GM15510 (cell line): Measurements from ENCODE around the gene PON1.

Experiments used
- POLR2A ChIP-seq: IDR thresholded peaks from 3 replicates; pipeline ENCODE4 v1.6.1; 2011; ENCODE audit warnings: borderline replicate concordance; ENCODE audit not compliant: insufficient read length; ENCODE audit errors: extremely low read depth

PON1 gene

DNA sequence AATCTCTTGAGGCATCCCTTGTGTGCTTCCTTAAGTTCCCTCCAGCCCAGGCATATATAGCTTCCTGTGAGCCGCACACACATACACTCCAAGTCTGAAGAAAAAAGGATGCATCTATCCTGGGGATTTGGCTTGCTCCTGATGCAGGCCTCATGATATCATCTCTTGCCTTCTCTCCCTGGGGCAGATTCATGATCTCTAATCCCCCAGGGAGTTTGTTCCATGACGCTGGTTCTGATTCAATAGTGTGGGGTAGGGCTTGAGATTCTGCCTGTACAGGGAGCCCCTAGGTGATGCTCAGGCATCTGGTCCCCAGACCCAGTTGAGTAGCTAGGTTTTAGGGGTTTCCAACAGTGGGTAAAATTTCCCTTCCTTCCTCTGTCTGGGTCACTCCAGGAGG lies 1.5 kb downstream of the PON1 start:
- TF ChIP-seq POLR2A = no peak

DNA sequence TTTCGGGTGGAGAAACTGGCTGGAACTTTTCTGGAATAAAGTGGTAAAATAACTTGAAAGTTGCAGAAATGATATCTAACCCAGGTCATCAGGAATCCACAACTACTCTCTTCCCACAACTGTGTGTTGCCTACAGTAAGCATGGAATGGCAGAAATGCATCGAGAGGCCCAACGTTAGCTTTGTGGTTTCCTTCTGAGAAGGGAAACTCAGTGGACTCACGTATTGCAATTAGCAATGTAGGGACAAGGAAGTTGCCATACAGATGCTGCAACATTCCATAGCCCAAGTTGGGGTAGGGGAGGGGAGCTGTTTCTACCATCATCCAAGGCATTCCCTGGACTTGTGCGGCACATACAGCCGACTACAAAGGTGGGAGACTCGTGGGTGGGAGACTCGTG lies 1.9 kb downstream of the PON1 start:
- TF ChIP-seq POLR2A = no peak

DNA sequence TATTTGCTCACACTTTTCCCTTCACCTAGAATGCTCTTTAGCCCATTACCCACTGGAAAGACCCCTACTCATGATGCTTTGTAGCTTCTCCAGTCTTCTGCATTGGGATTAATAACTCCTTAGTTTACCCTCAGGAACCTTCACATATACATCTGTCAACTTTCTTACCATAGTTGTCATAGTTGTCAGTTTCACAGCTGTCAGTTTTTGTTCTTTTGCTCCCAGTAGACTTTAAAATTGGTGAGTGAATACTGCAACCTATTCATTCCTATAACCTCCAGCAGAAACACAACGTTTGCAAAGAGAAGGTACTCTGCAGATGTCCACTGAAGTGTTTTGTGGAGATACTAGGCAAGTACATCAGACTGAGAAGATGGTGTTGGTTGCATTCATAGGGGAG lies 2.6 kb downstream of the PON1 start:
- no peak for TF ChIP-seq POLR2A

DNA sequence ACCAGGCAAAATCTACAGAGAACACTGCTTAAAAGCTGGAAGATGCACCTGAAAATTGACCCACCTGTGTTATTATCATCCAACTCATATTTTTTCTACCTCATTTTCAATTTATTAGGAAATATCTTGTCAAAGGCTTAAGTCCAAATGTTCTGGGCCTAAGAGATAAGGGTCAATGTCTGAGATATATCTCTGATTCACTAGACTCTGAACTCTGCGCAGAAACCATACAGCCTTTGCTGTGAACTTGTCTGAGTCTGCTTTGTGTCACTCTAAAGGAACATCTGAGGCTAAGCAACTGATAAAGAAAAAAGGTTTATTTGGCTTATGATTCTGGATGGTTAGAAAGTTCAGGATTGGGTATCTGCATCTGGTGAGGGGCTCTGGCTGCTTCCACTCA lies 3.7 kb downstream of the PON1 start:
- no peak for TF ChIP-seq POLR2A

DNA sequence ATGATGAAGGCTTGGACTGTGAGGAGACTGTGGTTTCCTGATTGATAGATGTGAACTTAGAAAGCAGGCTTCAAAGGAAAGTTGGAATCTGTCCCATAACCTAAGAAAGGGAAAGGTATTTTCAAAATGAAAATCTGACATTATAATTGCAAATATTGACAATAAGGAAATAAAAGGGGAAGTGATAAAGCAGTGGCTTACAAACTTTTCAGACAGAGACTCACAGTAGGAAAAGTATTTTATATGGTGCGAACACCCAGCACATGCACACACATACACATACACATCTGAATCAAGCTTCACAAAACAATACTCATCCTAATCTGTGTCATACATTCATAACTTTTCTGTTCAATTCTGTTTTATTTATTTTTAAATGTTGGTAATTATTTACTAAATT lies 4.8 kb downstream of the PON1 start:
- no peak for TF ChIP-seq POLR2A

DNA sequence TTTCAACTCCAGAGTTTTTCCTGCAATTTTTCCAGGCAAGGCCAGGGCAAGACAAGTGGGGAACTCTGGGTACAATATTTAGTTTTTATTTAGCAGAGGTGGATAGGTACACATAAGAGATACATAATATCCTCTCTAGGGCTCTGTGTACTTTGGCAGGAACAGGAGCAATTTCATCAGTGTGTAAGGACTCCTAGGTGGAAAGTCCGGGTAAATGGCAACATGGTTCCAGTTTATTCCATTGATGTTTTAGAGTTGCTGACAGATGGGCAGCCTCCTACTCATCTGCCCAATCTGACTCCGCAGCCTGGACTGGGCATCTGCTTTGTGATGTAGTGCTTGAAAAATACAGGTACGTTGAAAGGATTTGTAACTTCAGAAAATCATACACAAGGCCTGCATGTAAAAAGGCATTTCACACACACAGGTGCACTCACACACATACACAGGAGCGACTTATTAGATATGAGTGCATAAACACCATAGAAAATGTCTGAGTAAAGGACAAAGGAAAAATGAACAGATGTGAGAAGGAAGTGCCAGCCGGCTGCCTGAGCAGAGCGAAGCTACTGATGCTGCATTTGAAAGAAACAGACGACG lies 5.7 kb downstream of the PON1 start:
- TF ChIP-seq POLR2A = no peak

DNA sequence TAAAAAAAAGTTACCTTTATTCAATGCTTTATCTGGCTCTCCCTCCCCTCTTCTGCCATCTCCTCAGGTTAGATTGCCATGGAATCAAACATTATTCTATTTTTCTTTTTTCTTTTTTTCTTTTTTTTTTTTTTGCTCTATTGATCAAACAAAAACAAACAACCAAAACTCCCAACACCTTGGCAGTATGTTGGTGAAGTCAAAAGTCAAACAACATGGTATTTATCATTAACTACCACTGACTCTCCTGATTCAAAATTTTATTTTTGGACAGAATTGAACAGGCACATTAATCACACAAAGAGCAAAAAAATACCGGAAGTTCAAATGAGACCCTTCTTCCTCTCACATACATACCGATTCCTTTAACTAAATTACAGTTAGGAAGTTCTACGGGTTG lies 6.4 kb downstream of the PON1 start:
- no peak for TF ChIP-seq POLR2A

DNA sequence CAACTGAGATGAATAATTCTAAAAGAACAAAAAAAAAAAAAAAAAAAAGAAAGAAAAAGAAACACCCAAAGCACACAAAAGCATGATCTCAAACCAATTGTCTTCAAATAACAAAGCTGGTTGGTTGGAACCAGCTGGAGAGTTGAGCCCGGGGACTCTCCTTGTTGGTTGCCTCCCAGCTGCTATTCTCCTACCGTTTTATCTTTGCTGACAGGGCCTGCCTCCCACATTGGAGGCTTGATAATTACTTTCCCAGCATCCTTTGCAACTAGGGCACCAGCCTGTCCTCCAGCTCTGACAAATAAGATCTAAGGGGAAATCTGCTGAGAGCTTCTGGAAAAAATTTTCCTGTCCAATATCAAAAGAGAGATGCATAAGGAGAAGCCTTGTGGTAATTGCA lies 6.8 kb downstream of the PON1 start:
- TF ChIP-seq POLR2A = no peak

DNA sequence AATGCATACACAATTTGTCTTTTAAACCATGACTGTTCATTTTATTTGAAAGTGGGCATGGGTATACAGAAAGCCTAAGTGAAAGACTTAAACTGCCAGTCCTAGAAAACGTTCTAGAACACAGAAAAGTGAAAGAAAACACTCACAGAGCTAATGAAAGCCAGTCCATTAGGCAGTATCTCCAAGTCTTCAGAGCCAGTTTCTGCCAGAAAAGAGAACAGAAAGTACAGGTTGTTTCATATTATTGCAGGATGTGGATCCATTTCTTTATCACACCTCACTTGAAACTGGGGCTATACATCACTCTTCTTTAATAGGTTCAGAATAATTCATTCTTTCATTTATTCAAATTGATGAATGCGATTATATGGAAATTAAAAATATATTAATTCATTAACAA lies 7.7 kb downstream of the PON1 start:
- TF ChIP-seq POLR2A = no peak

DNA sequence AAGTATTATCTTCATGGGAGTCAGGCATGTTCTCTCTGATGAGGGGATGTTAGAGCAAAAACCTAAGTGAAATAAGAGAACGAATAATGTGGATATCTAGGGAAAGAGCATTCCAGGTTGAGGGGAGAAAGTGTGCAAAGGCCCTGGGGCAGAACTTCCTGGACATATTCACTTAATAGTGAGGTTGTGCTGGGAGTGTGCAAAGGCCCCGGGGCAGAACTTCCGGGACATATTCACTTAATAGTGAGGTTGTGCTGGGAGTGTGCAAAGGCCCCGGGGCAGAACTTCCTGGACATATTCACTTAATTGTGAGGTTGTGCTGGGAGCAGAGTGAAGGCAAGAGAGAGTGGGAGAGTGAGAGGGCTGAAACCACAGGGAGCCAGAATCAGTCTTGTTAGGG lies 11.8 kb downstream of the PON1 start:
- TF ChIP-seq POLR2A = no peak

DNA sequence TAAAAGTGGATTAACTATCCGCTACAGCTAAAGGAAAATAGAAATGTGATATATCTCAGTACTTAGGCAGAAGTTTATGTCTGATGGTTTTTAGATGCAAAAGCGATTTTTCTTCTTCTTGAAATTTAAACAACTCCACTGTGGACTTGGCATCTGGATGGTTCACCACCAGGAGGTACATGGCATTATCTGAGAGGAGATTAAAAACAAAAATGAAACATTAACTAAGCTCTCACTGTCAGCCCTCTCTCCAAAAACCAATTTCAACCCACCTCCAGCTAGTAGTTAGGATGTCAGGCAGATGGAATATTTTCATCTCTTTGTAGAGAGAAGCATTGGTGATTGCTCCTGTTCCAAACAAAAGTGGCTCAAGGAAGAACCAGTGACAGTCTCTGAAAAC lies 12.9 kb downstream of the PON1 start:
- no peak for TF ChIP-seq POLR2A

DNA sequence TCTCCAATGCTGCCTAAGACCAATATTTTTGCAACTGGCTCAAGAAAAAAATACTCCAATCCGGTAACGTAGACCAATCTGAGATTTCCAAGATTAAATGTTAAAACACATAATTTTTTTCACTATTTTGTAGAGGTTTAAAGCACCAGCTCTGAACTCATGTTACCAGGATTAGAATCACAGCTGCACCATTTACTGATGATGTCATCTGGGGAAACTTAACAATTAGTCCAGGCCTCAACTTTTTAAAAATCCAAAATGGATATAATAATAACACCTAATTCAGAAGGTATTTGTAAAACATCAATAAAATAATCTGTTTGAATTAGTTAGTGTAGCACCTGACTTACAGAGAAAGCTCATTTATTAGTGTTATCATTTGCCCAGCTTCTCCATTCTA lies 14.4 kb downstream of the PON1 start:
- no peak for TF ChIP-seq POLR2A

DNA sequence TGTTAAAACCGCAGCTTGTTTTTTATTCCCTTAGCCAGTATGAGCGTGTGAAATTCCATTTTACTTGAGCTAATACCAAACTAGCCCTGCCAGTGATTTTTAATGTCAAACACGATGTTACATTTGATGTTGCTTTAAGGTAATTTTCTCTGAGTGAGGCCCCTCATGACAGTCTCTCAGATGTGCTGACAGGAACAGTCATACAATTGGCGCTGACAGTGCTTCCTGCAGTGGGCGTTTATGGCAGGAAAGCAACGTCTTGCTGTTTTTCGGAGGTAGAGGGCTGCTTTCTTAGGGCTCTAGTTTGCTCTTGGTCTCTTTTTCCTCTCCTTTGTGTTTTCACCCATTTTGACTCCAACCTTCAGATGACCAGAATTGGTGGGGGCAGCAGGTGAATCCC lies 19.3 kb downstream of the PON1 start:
- no peak for TF ChIP-seq POLR2A

DNA sequence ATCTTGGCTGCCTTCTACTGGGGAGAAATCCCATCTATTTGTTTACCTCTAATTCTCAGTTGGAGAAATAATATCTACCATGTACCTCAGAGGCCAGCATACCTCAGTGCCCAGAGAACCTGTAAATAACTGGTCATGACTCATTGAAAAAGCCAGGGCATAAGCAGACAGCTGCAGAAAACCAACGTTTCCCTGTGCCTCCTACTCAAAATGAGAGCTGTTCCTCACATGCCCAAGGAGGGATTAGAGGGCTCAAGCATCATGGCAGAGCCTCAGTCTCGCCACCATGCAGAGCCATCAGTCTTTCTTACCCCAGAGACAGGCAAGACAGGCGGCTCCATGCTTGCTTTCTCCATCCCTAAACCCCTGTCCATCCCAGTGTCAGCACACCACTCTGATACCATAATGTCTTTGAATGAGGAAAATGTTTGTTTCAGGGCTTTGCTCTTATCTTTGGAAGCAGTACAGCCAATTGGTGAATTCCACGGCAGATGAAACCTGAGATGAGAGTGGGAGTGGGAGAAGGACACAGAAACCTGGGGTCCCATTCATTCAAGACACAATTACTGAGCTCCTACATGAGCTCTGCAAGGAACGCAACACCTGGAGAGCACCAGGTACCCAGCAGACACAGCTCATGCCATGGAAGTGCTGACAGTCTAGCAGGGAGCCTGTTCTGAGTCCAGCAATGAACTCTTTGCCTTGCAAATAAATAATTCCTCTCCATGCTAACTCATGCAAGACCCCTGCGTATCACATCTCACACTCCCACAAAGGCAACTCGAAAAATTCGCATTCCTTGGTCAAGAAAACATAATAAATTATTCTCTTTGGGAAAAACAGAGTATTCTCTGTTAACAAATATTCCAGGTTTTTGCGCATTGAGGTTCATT lies 21.1 kb downstream of the PON1 start:
- TF ChIP-seq POLR2A = no peak

DNA sequence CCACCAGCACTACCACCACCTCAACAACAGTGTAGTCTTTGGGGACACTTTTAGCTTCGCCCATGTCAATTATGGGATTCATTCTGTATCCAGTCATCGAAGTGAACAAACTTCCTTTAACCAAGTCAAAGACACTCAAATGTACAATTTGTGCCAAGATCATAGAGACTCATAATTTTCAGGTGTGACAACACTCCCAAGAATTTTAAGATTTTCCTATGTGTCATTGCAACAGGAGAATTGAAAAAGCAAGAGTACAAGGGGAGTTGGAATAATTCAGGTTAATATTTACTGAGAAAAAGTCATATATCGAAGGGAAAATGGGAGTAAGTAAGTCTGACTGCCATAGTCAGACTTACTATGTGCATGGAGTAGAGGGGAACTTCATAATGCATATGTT lies 26.2 kb downstream of the PON1 start:
- no peak for TF ChIP-seq POLR2A

DNA sequence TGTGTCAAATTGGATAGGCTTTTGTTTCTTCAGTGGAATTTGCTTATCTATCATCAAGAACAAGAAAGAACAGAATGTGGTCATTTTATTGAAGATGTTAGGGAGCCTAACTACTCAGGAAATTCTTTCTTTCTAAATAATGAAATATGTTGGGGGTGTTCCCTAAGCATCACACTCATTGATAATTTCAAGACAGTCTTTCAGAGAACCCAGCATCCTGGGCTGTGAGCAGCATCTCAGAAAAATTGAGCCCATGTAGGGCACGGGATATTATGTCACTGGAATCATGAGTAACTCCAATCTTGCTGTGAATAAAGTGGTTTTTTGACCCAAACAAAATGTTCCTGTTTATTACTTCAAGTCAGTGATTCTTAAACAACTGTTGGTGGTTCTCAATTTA lies 27.3 kb downstream of the PON1 start:
- no peak for TF ChIP-seq POLR2A
